Pancreas (tissue), 10 donors: Measurements from ENCODE around the gene DNAH8. TPM values are rescaled to one million over a fixed set of nuclear protein-coding genes. Genes with fewer than 3 reads are reported as not detected.

Experiments used
- ATAC-seq, 4 donors: fragments of 200-7000 bp; cut with Tn5 transposase; one replicate each; pipeline versions ENCODE4 v1.8.0 to v1.9.1; 2020; ENCODE audit warnings: mild to moderate bottlenecking in 4 of 4, moderate library complexity in 4 of 4
- DNase-seq, 6 donors: peaks; one replicate each; pipeline ENCODE4 v3.0.0-alpha.2; 2020
- FAIRE-seq: peaks from 2 replicates; lab custom pipeline; 2012; peaks lifted over from hg19 to GRCh38; lab: Jason Lieb, UNC
- H3K27ac ChIP-seq, 4 donors: fragments of 200-600 bp; sonication (generic); 1 replicate in 3 of 4; 2 replicates in 1 of 4; pipeline versions ENCODE4 v1.5.0 to v1.8.0; 2020
- H3K27me3 ChIP-seq, 4 donors: fragments of 200-600 bp; one replicate each; pipeline ENCODE4 v1.8.0; 2021
- H3K36me3 ChIP-seq, 3 donors: fragments of 200-600 bp; sonication (generic) in 1 of 3; one replicate each; pipeline versions ENCODE4 v1.5.0 to v1.8.0; 2020 to 2021
- H3K4me1 ChIP-seq, 3 donors: fragments of 200-600 bp; one replicate each; pipeline ENCODE4 v1.8.0; 2021
- H3K4me3 ChIP-seq, 4 donors: fragments of 200-600 bp; sonication (generic) in 2 of 4; one replicate each; pipeline versions ENCODE4 v1.5.0 to v1.8.0; 2020 to 2021
- H3K9me3 ChIP-seq, 4 donors: fragments of 200-600 bp; one replicate each; pipeline ENCODE4 v1.8.0; 2021
- WGBS, 2 donors: extraction: QIAGEN DNeasy Blood & Tissue Kit; methylation state at CpG; one replicate each; pipeline ENCODE4 v1.1.7; 2013; 5-methylcytosine and 5-hydroxymethylcytosine counted together
- intact Hi-C, 3 donors: fragments of 100-400 bp; cut with DNase I; formaldehyde crosslinking; loops; one replicate each; pipeline versions ENCODE4 v1.11.1 to v1.14.2; 2022
- polyA plus RNA-seq, 2 donors: library from polyadenylated mRNA; stranded (reverse); fragments of 200-250 nt; gene quantifications; one replicate each; pipeline ENCODE4 v1.2.3, GENCODE V29; 2013
- total RNA-seq, 6 donors: library from RNA; stranded (reverse); fragmentation: NEBNext Ultra II Directional in 4 of 6; extraction: Animal tissue kit (Norgen Biotek cat#: 25700) in 4 of 6; gene quantifications; one replicate each; pipeline versions ENCODE4 v1.2.1 to v1.2.4, GENCODE V29; 2021 to 2023
- TF ChIP-seq, protein P1 (sequence below), 4 donors: fragments of 200-600 bp; sonication (generic) in 3 of 4; IDR thresholded peaks; one replicate each; pipeline versions ENCODE4 v1.5.0 to v1.8.0; 2021; ENCODE audit warnings: antibody characterized with exemption in 4 of 4
- donor health status: healthy with polysubstance abuse.
- donor health status: DM: no; HTN: no; CAD: no; lungs with moderate emphysema.
- donor health status: DM: no; HTN: no; CAD: no.
- donor health status: control.
- donor health status: control.
- donor health status: Bipolar disorder and iron deficiency.
- donor health status: DM: yes; HTN: yes; CAD: no.
- donor health status: DM: no; HTN: no; CAD: no.
- donor health status: DM: no; HTN: no; CAD: no.
- donor health status: DM: yes; HTN: yes; CAD: no.

The DNAH8 gene
- total and polyA plus RNA-seq, 8 donors, result not detected

GRCh38 chr6:39079197-39080125, 364.4 kb downstream of the DNAH8 start:
- 90 to 91% methylated on average over 8 of the region's 8 CpGs for WGBS, 2 donors

More at GRCh38 chr6:39079197-39080125, 364.4 kb downstream of the DNAH8 start:
- DNase-seq (no peak), FAIRE-seq (no peak), ATAC-seq (no peak)
- TF ChIP-seq, protein P1, sequence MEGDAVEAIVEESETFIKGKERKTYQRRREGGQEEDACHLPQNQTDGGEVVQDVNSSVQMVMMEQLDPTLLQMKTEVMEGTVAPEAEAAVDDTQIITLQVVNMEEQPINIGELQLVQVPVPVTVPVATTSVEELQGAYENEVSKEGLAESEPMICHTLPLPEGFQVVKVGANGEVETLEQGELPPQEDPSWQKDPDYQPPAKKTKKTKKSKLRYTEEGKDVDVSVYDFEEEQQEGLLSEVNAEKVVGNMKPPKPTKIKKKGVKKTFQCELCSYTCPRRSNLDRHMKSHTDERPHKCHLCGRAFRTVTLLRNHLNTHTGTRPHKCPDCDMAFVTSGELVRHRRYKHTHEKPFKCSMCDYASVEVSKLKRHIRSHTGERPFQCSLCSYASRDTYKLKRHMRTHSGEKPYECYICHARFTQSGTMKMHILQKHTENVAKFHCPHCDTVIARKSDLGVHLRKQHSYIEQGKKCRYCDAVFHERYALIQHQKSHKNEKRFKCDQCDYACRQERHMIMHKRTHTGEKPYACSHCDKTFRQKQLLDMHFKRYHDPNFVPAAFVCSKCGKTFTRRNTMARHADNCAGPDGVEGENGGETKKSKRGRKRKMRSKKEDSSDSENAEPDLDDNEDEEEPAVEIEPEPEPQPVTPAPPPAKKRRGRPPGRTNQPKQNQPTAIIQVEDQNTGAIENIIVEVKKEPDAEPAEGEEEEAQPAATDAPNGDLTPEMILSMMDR (IDR thresholded peaks at IDR 0.05), result no peak
- H3K27me3 ChIP-seq, result no peaks in the 10 kb centered on the region
- H3K36me3 ChIP-seq, result no peaks in the 10 kb centered on the region
- no peak overlapping the region for H3K27ac ChIP-seq
- H3K4me3 ChIP-seq, result no peak overlapping the region
- H3K4me1 ChIP-seq, result no peaks in the 10 kb centered on the region
- intact Hi-C loops, result no loop called here
- H3K9me3 ChIP-seq, result no peaks in the 10 kb centered on the region

Other genes starting within 250 kb of the DNAH8 start
- 10 to 100 TPM in 1 of 6 donors, 1 to 10 TPM in 5; 5.9 to 11.0 (median 8.0) TPM for gene BTBD9, start 75.4 kb upstream of the DNAH8 start, total RNA-seq
- gene BTBD9, start 75.4 kb upstream of the DNAH8 start, polyA plus RNA-seq, result 1 to 10 TPM; 2.2 to 2.3 TPM
- 10 to 100 TPM; 16.6 to 32.6 (median 20.4) TPM for gene GLO1, start 12.2 kb upstream of the DNAH8 start, total RNA-seq
- 10 to 100 TPM; 26.7 to 36.5 TPM for gene GLO1, start 12.2 kb upstream of the DNAH8 start, polyA plus RNA-seq